GM13976 (cell line): ENCODE results near the gene BBS9.

Source experiments
- DNase-seq: peaks from one replicate; pipeline ENCODE4 v3.0.0; 2012; ENCODE audit warnings: low spot score
- in situ Hi-C: fragments of 300-500 bp; cut with MboI; formaldehyde crosslinking; loops from one replicate; pipeline ENCODE4 v1.12.0; 2022; ENCODE audit warnings: low sequenced_read_pairs, mixed read lengths, inconsistent platforms; ENCODE audit not compliant: unreplicated experiment
- TF ChIP-seq, protein P1 (sequence below): IDR thresholded peaks from 2 replicates; pipeline ENCODE4 v1.5.1; 2012; ENCODE audit warnings: borderline replicate concordance, mild to moderate bottlenecking; ENCODE audit not compliant: insufficient read depth; ENCODE audit errors: extremely low read depth, missing control alignments, control extremely low read depth

Gene BBS9

GRCh38 chr7:33639552-33640197 is 510.3 kb downstream of the BBS9 start:
- TF ChIP-seq, protein P1, sequence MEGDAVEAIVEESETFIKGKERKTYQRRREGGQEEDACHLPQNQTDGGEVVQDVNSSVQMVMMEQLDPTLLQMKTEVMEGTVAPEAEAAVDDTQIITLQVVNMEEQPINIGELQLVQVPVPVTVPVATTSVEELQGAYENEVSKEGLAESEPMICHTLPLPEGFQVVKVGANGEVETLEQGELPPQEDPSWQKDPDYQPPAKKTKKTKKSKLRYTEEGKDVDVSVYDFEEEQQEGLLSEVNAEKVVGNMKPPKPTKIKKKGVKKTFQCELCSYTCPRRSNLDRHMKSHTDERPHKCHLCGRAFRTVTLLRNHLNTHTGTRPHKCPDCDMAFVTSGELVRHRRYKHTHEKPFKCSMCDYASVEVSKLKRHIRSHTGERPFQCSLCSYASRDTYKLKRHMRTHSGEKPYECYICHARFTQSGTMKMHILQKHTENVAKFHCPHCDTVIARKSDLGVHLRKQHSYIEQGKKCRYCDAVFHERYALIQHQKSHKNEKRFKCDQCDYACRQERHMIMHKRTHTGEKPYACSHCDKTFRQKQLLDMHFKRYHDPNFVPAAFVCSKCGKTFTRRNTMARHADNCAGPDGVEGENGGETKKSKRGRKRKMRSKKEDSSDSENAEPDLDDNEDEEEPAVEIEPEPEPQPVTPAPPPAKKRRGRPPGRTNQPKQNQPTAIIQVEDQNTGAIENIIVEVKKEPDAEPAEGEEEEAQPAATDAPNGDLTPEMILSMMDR = no peak
- no peak for DNase-seq
- in situ Hi-C loops = no loop called here

GRCh38 chr7:33640741-33641140 is 511.4 kb downstream of the BBS9 start:
- DNase-seq = no peak
- TF ChIP-seq, protein P1 = no peak
- in situ Hi-C loops = no loop called here

DNA sequence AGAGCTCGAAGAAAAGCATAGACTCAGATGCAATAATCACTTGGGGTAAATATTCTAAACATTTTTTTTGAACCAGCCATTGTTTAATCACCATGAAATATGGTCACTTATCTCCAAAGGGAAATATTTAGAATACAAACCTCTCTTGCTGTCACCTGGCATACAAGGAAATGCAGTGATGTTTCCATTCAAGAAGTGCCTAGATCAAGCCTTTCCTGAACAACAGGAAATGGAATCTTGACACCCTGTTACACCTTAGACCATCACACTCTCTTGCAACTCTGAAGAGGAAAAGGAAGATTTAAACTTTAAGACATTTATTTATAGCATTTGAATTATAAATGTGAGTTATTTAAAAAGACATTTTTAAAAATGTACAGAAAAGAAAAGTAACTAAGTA is 512.9 kb downstream of the BBS9 start:
- TF ChIP-seq, protein P1 = no peak
- no peak for DNase-seq
- in situ Hi-C loops = no loop called here

- DNase-seq = no peak
- in situ Hi-C loops = no loop called here
- TF ChIP-seq, protein P1 = no peak
Observed at GRCh38 chr7:33643530-33643929, 514.2 kb downstream of the BBS9 start.

- DNase-seq = no peak
- in situ Hi-C loops = no loop called here
Observed at GRCh38 chr7:33644489-33644888, 515.1 kb downstream of the BBS9 start.

DNA sequence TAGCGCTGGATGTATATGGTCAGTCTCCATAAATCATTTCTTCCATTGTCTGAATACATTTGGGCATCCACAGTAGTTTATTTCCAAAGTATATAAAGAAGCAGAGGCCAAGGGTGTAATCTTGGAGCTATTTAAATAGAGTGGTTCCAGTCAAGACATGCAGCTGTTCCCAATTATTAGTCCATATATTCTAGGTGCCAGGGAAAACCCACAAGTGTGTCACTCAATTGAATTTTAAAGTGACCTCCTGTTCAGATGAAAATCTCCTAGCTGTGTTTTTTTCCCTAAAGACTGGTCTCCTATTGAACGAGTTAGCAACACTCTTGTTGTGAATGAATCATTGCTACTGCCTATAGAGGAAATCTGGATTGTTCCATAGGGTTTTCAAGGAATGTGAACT is 515.7 kb downstream of the BBS9 start:
- in situ Hi-C loops = no loop called here

More at GRCh38 chr7:33644489-33644888, 515.1 kb downstream of the BBS9 start:
- TF ChIP-seq, protein P1 = no peak

More for the DNA sequence above, 515.7 kb downstream of the BBS9 start:
- TF ChIP-seq, protein P1 = no peak
- DNase-seq = no peak
